Measurements from ENCODE around the gene PSAT1.

- TF ChIP-seq POLR2AphosphoS5 (IDR thresholded peaks at IDR 0.05; ENCODE audit: insufficient read depth in 1 of 2, low read depth in 1 of 2) (no peak), POLR2A (IDR thresholded peaks at IDR 0.05) (no peak), CTCF (IDR thresholded peaks at IDR 0.05) (no peak)
Observed at GRCh38 chr9:78348848-78349247, 51.9 kb downstream of the PSAT1 start.

Measured in vagina (tissue), 2 donors.